ENCODE data around the gene RABL6.
"Not testable (repeated sequence)": the region's sequence is repeated elsewhere in the genome, so short reads cannot be mapped to it uniquely, and the experiment has no call there.

The RABL6 gene

DNA sequence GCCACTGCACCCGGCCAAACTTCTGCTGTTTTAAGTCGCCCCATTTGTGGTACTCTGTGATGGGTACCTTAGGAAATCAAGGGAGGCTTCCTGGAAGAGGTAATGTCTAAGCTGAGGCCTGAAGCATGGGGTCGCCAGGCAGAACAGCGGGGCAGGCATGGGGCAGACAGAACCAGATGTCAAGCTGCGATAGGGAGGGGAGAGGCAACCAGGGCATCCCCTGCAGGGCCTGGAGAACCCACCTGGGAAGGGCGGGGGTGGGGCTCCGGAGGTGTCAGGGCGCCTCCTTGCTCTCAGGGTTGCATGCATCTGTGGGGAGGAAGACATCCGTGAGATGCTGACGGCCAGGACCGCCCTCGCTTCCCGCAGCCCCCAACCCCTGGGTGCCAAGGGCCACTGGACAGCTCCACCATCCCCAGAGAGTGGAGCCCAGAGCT, 46.2 kb upstream of the RABL6 start:
- H3K4me3 ChIP-seq (replicated peaks in 1 of 2; ENCODE audit: low read depth in 2 of 2, low read length in 2 of 2) = no peak overlapping the region
- TF ChIP-seq, protein P1, sequence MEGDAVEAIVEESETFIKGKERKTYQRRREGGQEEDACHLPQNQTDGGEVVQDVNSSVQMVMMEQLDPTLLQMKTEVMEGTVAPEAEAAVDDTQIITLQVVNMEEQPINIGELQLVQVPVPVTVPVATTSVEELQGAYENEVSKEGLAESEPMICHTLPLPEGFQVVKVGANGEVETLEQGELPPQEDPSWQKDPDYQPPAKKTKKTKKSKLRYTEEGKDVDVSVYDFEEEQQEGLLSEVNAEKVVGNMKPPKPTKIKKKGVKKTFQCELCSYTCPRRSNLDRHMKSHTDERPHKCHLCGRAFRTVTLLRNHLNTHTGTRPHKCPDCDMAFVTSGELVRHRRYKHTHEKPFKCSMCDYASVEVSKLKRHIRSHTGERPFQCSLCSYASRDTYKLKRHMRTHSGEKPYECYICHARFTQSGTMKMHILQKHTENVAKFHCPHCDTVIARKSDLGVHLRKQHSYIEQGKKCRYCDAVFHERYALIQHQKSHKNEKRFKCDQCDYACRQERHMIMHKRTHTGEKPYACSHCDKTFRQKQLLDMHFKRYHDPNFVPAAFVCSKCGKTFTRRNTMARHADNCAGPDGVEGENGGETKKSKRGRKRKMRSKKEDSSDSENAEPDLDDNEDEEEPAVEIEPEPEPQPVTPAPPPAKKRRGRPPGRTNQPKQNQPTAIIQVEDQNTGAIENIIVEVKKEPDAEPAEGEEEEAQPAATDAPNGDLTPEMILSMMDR (IDR thresholded peaks at IDR 0.05; ENCODE audit: low read depth, low read length) = no peak
- no peak for DNase-seq (ENCODE audit: low read depth in 2 of 2)

DNA sequence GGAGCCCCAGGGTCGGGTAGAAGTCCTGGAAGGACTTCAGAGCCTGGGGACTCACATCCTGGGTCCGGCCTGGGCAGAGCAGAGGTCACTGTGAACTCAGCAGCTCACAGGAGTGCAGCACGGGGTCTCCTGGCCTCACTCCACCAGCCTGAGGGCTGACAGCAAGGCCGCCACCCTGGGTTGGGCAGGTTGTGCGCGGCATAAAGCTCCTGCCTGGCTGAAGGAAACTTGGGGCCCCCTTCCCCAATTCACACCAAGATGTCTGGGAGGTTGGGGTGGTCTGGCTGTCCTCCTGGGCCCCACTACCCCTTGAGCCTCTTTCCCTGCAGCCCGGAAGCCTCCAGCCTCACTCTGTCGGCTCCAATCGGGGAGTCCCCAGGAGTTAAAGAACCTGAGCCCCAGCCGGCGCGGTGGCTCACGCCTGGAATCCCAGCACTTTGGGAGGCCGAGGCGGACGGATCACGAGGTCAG, 45.5 kb upstream of the RABL6 start:
- TF ChIP-seq, protein P1 (IDR thresholded peaks at IDR 0.05; ENCODE audit: low read depth, low read length) = no peak
- no peak for DNase-seq (ENCODE audit: low read depth in 2 of 2)
- H3K4me3 ChIP-seq (replicated peaks in 1 of 2; ENCODE audit: low read depth in 2 of 2, low read length in 2 of 2) = no peak overlapping the region

DNA sequence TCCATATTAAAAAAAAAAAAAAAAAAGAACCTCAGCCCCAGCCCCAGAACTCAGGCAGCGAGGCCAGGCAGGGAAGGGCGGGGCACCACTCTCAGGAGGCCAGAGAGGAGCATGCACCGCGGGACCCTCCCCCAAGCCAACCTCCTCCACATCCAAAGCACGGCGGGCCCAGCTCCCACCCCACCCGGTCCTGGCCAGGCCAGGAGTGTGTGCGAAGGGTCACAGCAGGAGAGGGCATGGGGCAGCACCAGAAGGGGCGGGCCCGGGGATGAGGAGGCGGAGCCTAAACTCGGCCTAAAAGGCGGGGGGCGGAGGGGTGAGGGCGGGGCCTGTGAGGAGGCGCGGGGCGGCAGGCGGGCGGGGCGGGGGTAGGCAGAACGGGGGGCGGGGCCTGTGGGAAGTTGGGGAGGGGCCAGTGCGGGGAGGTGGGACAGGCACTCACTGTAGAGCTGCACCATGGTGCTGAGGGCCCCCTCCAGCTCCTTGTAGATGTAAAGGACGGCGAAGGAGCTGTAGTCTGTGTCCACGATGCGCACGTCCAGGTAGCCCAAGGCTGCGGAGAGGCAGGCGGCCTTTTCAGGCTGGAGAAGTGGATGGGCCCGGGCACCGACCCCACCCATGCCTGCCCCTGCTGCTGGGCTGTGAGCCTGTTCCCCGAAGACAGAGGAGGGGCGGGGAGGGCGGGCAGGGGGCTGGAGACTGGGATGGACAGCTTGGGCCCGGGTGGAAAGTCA, 44.7 kb upstream of the RABL6 start:
- peak in 1 of 2 donors; percentile 33 for DNase-seq (ENCODE audit: low read depth in 2 of 2)
- H3K4me3 ChIP-seq (replicated peaks in 1 of 2; ENCODE audit: low read depth in 2 of 2, low read length in 2 of 2) = no peak overlapping the region
- TF ChIP-seq, protein P1 (IDR thresholded peaks at IDR 0.05; ENCODE audit: low read depth, low read length) = no peak

DNA sequence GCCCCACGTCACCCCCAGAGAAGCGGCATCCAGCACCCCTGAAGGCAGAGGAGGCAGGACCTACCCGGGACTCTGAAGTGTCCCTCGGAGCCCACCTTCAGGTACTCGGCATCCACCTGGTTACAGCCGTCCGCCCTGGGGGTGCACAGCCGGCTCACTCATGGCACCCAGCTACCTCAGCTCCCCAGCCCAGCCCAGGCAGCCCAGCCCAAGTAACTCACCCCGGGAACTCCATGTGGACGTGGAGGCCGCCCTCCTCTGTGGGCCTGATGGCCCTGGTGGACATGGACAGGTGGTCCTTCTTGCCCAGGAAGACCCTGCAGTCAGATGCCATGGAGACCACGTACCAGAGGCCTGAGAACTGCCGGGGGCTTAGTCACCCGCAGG, 44.1 kb upstream of the RABL6 start:
- DNase-seq (ENCODE audit: low read depth in 2 of 2) = no peak
- TF ChIP-seq, protein P1 (IDR thresholded peaks at IDR 0.05; ENCODE audit: low read depth, low read length) = no peak
- no peak overlapping the region for H3K4me3 ChIP-seq (replicated peaks in 1 of 2; ENCODE audit: low read depth in 2 of 2, low read length in 2 of 2)

DNA sequence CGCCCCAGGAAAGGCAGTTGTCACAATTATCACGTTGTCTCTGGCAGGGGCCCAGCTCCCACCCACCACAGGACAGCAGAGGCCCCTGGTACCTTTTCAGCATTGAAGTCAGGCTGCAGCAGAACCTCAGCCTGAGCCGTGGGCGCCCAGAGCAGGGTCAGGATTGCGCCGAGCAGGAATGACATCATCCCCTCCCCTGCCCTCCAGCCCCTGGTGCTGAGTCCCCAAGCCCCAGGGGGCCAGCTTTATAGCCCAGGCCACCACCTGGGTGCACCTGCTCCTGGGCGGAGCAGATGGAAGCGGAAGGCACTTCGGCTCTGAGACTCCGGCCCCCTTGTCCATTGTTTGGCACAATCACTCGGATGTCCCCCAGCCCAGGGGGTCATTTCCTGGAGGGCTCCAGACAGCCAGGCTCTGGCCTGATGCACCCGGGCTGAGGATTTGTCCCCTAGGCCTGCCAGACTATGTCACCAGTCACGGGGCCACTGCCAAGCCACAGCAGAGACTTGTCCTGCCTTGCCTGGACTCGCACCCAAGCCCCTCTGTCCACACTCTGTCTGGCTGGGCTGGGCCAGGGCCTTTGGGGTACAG, 43.4 kb upstream of the RABL6 start, which contains the start of gene LCN15:
Gene LCN15, minus strand, starts transcription at position 218 of the 591 bp plus-strand sequence. Its CDS starts 30 bp downstream, at position 188.
- DNase-seq (ENCODE audit: low read depth in 2 of 2) = no peak
- no peak within 1 kb of the TSS for H3K4me3 ChIP-seq (replicated peaks in 1 of 2; ENCODE audit: low read depth in 2 of 2, low read length in 2 of 2)
- TF ChIP-seq, protein P1 (IDR thresholded peaks at IDR 0.05; ENCODE audit: low read depth, low read length) = no peak

DNA sequence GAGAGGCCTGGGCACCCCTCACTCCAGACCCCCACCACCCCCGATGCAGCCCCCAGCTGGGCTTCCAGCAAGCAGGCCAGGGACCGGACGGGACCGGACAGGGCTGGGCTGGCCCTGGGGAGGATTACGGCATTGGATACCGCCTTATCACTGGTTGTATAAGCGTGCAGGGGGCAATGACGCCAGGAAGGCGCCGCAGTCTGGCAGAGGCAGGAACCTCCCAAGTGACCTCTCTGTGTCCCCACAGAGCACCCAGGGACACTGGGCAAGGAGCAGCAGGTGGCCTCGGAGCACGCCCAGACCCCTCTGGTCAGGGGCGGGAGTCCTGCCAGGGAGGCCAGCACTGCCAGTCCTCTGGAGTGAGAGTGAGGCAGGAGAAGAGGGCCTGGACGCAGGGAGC, 42.7 kb upstream of the RABL6 start:
- DNase-seq (ENCODE audit: low read depth in 2 of 2) = no peak
- TF ChIP-seq, protein P1 (IDR thresholded peaks at IDR 0.05; ENCODE audit: low read depth, low read length) = no peak
- no peak overlapping the region for H3K4me3 ChIP-seq (replicated peaks in 1 of 2; ENCODE audit: low read depth in 2 of 2, low read length in 2 of 2)

DNA sequence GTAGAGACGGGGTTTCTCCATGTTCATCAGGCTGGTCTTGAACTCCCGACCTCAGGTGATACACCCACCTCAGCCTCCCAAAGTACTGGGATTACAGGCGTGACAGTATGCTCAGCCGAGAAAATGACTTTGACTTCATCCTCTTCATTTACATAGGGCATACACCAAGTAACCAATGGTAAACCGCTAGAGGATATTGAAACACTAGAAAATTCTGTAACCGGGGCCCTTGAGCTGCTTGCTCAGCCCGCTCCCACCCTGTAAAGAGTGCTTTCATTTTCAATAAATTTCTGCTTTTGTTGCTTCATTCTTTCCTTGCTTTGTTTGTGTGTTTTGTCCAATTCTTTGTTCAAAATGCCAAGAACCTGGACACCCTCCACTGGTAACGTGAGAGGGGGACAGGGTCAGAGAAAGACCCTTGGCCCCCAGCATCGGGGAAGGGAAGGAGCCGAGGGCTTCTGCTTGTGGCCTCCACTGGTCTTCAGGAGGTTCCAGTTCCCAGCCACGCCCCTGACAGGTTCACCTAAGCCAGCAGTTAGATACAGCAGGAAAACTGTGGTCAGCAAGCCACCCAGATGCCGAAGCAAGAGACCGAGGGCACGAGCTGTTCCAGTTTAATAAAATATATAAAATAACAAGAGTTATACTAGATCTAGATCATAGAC, 41.9 kb upstream of the RABL6 start:
- not testable (repeated sequence) for H3K4me3 ChIP-seq (replicated peaks in 1 of 2; ENCODE audit: low read depth in 2 of 2, low read length in 2 of 2); DNase-seq (ENCODE audit: low read depth in 2 of 2)

Measured in cardiac fibroblast (primary cell).